DOHH2 (cell line): ENCODE data around the gene KCNMA1.

ENCODE experiments used
- CTCF ChIP-seq: fragments of 200-600 bp; sonication (generic); IDR thresholded peaks from one replicate; pipeline ENCODE4 v1.5.1; 2014; ENCODE audit warnings: antibody characterized with exemption, mild to moderate bottlenecking, low read depth, low read length; ENCODE audit not compliant: poor library complexity, severe bottlenecking
- EZH2phosphoT487 ChIP-seq: fragments of 200-600 bp; sonication (generic); IDR thresholded peaks from 2 replicates; pipeline ENCODE4 v1.6.1; 2017; ENCODE audit warnings: borderline replicate concordance, mild to moderate bottlenecking, antibody characterized with exemption, low read length, moderate library complexity, mixed read lengths

GRCh38 chr10:77398558-77398957, 239.1 kb downstream of the KCNMA1 start:
- TF ChIP-seq CTCF (no peak), EZH2phosphoT487 (no peak)
